HEK293 (cell line): ENCODE data around the gene OGDHL.

Experiments
- EGR2 ChIP-seq: fragments of 450-650 bp; formaldehyde crosslinking; IDR thresholded peaks from 2 replicates; pipeline ENCODE4 v1.5.1; 2016; ENCODE audit warnings: low read depth, missing biosample characterization, missing genetic modification characterization
- HIC1 ChIP-seq: fragments of 450-650 bp; formaldehyde crosslinking; IDR thresholded peaks from 2 replicates; pipeline ENCODE4 v1.5.1; 2016; ENCODE audit warnings: missing biosample characterization, missing genetic modification characterization
- REPIN1 ChIP-seq: fragments of 450-650 bp; formaldehyde crosslinking; IDR thresholded peaks from 2 replicates; pipeline ENCODE4 v1.5.1; 2017; ENCODE audit warnings: missing biosample characterization, missing genetic modification characterization, low read depth
- SCRT2 ChIP-seq: fragments of 450-650 bp; formaldehyde crosslinking; IDR thresholded peaks from 2 replicates; pipeline ENCODE4 v1.5.1; 2016; ENCODE audit warnings: missing biosample characterization, missing genetic modification characterization
- ZBTB10 ChIP-seq: fragments of 450-650 bp; formaldehyde crosslinking; IDR thresholded peaks from 2 replicates; pipeline ENCODE4 v1.5.1; 2016; ENCODE audit warnings: missing biosample characterization, missing genetic modification characterization
- ZFP3 ChIP-seq: fragments of 450-650 bp; formaldehyde crosslinking; IDR thresholded peaks from 2 replicates; pipeline ENCODE4 v1.5.1; 2016; ENCODE audit warnings: low read depth, missing biosample characterization, missing genetic modification characterization
- ZNF121 ChIP-seq: fragments of 450-650 bp; formaldehyde crosslinking; IDR thresholded peaks from 2 replicates; pipeline ENCODE4 v1.5.1; 2016; ENCODE audit warnings: missing biosample characterization, missing genetic modification characterization
- ZNF140 ChIP-seq: fragments of 450-650 bp; formaldehyde crosslinking; IDR thresholded peaks from 2 replicates; pipeline ENCODE4 v1.5.1; 2016; ENCODE audit warnings: missing biosample characterization, missing genetic modification characterization
- ZNF157 ChIP-seq: fragments of 450-650 bp; formaldehyde crosslinking; IDR thresholded peaks from 2 replicates; pipeline ENCODE4 v1.5.1; 2016; ENCODE audit warnings: missing biosample characterization, missing genetic modification characterization
- ZNF184 ChIP-seq: fragments of 450-650 bp; IDR thresholded peaks from 2 replicates; pipeline ENCODE4 v1.5.1; 2018; ENCODE audit warnings: missing biosample characterization, mild to moderate bottlenecking, missing genetic modification characterization
- ZNF2 ChIP-seq: fragments of 450-650 bp; formaldehyde crosslinking; IDR thresholded peaks from 2 replicates; pipeline ENCODE4 v1.5.1; 2016; ENCODE audit warnings: missing biosample characterization, missing genetic modification characterization
- ZNF239 ChIP-seq: fragments of 450-650 bp; formaldehyde crosslinking; IDR thresholded peaks from 2 replicates; pipeline ENCODE4 v1.5.1; 2016; ENCODE audit warnings: missing biosample characterization, missing genetic modification characterization
- ZNF274 ChIP-seq, 2 experiments: fragments of 200-500 bp in 1 of 2; fragments of 450-650 bp in 1 of 2; sonication (Bioruptor generic) in 1 of 2; formaldehyde crosslinking in 1 of 2; IDR thresholded peaks; 2 replicates each; pipeline versions ENCODE4 v1.5.1 to v1.6.1; 2014 to 2016; ENCODE audit warnings: borderline replicate concordance in 1 of 2, inconsistent platforms in 1 of 2, low read length in 1 of 2, missing biosample characterization in 1 of 2, missing genetic modification characterization in 1 of 2
- ZNF292 ChIP-seq: fragments of 450-650 bp; formaldehyde crosslinking; IDR thresholded peaks from 2 replicates; pipeline ENCODE4 v1.5.1; 2016; ENCODE audit warnings: low read depth, missing biosample characterization, missing genetic modification characterization, borderline replicate concordance
- ZNF341 ChIP-seq: fragments of 450-650 bp; formaldehyde crosslinking; IDR thresholded peaks from 2 replicates; pipeline ENCODE4; 2016; ENCODE audit warnings: low read depth, missing biosample characterization, missing genetic modification characterization
- ZNF37A ChIP-seq: fragments of 450-650 bp; IDR thresholded peaks from 2 replicates; pipeline ENCODE4 v1.5.1; 2018; ENCODE audit warnings: missing biosample characterization, missing genetic modification characterization
- ZNF391 ChIP-seq: fragments of 450-650 bp; formaldehyde crosslinking; IDR thresholded peaks from 2 replicates; pipeline ENCODE4 v1.5.1; 2016; ENCODE audit warnings: low read depth, missing biosample characterization, missing genetic modification characterization, borderline replicate concordance
- ZNF48 ChIP-seq: fragments of 450-650 bp; formaldehyde crosslinking; IDR thresholded peaks from 2 replicates; pipeline ENCODE4 v1.5.1; 2016; ENCODE audit warnings: missing biosample characterization, missing genetic modification characterization
- ZNF610 ChIP-seq: fragments of 450-650 bp; formaldehyde crosslinking; IDR thresholded peaks from 2 replicates; pipeline ENCODE4 v1.5.1; 2016; ENCODE audit warnings: missing biosample characterization, missing genetic modification characterization, borderline replicate concordance
- ZNF624 ChIP-seq: fragments of 450-650 bp; formaldehyde crosslinking; IDR thresholded peaks from 2 replicates; pipeline ENCODE4 v1.5.1; 2017; ENCODE audit warnings: missing biosample characterization, missing genetic modification characterization
- ZNF629 ChIP-seq: fragments of 450-650 bp; formaldehyde crosslinking; IDR thresholded peaks from 2 replicates; pipeline ENCODE4 v1.5.1; 2017; ENCODE audit warnings: missing biosample characterization, missing genetic modification characterization
- ZNF654 ChIP-seq: fragments of 450-650 bp; formaldehyde crosslinking; IDR thresholded peaks from 2 replicates; pipeline ENCODE4 v1.5.1; 2016; ENCODE audit warnings: low read depth, missing biosample characterization, missing genetic modification characterization
- ZNF707 ChIP-seq: fragments of 450-650 bp; formaldehyde crosslinking; IDR thresholded peaks from 2 replicates; pipeline ENCODE4 v1.5.1; 2016; ENCODE audit warnings: missing biosample characterization, missing genetic modification characterization
- ZNF76 ChIP-seq: fragments of 450-650 bp; formaldehyde crosslinking; IDR thresholded peaks from 2 replicates; pipeline ENCODE4; 2016; ENCODE audit warnings: low read depth, missing biosample characterization, missing genetic modification characterization, borderline replicate concordance
- ZNF768 ChIP-seq: fragments of 450-650 bp; formaldehyde crosslinking; IDR thresholded peaks from 2 replicates; pipeline ENCODE4 v1.5.1; 2018; ENCODE audit warnings: missing biosample characterization, mild to moderate bottlenecking, missing genetic modification characterization
- ZNF777 ChIP-seq: fragments of 450-650 bp; formaldehyde crosslinking; IDR thresholded peaks from 2 replicates; pipeline ENCODE4 v1.5.1; 2017; ENCODE audit warnings: missing biosample characterization, missing genetic modification characterization, borderline replicate concordance
- ZNF837 ChIP-seq: fragments of 450-650 bp; formaldehyde crosslinking; IDR thresholded peaks from 2 replicates; pipeline ENCODE4 v1.5.1; 2016; ENCODE audit warnings: missing biosample characterization, missing genetic modification characterization
- TF ChIP-seq, protein P1 (sequence below): fragments of 450-650 bp; formaldehyde crosslinking; IDR thresholded peaks from 2 replicates; pipeline ENCODE4 v1.5.1; 2016; ENCODE audit warnings: missing biosample characterization, missing genetic modification characterization
- TF ChIP-seq, protein P2 (sequence below): fragments of 450-650 bp; formaldehyde crosslinking; IDR thresholded peaks from 2 replicates; pipeline ENCODE4 v1.5.1; 2017; ENCODE audit warnings: missing biosample characterization, missing genetic modification characterization

Gene OGDHL

GRCh38 chr10:49741108-49741995, 20.8 kb downstream of the OGDHL start (continued):
- TF ChIP-seq ZNF184 (tag by site-specific recombination) (no peak), ZNF157 (tag by site-specific recombination) (no peak), EGR2 (tag by site-specific recombination) (no peak), ZNF341 (tag by site-specific recombination) (no peak), ZNF239 (peak; percentile 52; the same call in 1 of the 2 replicates), ZNF391 (tag by site-specific recombination) (no peak), ZNF2 (tag by site-specific recombination) (0 out of 2 replicates have a peak, but pooled peaks have one; percentile 51), ZNF76 (0 out of 2 replicates have a peak, but pooled peaks have one; percentile 14), ZNF292 (no peak), REPIN1 (tag by site-specific recombination) (no peak), ZFP3 (tag by site-specific recombination) (no peak), ZNF707 (tag by site-specific recombination) (peak; percentile 28; the same call in 1 of the 2 replicates), ZNF654 (tag by site-specific recombination) (no peak), ZNF48 (tag by site-specific recombination) (no peak), ZNF140 (tag by site-specific recombination) (no peak), ZNF768 (tag by site-specific recombination) (no peak), HIC1 (tag by site-specific recombination) (peak; percentile 13; the same call in 1 of the 2 replicates), ZNF274 (IDR thresholded peaks at IDR 0.05; ENCODE audit: low read length) (no peak), ZNF274 (tag by site-specific recombination; IDR thresholded peaks at IDR 0.05; ENCODE audit: borderline replicate concordance) (peak; percentile 65; the same call in 1 of the 2 replicates), ZNF37A (no peak), ZNF624 (tag by site-specific recombination) (no peak), SCRT2 (tag by site-specific recombination) (no peak), ZNF121 (tag by site-specific recombination) (no peak), ZNF629 (tag by site-specific recombination) (no peak), ZNF777 (tag by site-specific recombination) (no peak), ZBTB10 (no peak), ZNF610 (tag by site-specific recombination) (no peak), ZNF837 (tag by site-specific recombination) (no peak)
- TF ChIP-seq, protein P1, sequence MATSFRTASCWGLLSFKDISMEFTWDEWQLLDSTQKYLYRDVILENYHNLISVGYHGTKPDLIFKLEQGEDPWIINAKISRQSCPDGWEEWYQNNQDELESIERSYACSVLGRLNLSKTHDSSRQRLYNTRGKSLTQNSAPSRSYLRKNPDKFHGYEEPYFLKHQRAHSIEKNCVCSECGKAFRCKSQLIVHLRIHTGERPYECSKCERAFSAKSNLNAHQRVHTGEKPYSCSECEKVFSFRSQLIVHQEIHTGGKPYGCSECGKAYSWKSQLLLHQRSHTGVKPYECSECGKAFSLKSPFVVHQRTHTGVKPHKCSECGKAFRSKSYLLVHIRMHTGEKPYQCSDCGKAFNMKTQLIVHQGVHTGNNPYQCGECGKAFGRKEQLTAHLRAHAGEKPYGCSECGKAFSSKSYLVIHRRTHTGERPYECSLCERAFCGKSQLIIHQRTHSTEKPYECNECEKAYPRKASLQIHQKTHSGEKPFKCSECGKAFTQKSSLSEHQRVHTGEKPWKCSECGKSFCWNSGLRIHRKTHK (tag by site-specific recombination): no peak
- TF ChIP-seq, protein P2, sequence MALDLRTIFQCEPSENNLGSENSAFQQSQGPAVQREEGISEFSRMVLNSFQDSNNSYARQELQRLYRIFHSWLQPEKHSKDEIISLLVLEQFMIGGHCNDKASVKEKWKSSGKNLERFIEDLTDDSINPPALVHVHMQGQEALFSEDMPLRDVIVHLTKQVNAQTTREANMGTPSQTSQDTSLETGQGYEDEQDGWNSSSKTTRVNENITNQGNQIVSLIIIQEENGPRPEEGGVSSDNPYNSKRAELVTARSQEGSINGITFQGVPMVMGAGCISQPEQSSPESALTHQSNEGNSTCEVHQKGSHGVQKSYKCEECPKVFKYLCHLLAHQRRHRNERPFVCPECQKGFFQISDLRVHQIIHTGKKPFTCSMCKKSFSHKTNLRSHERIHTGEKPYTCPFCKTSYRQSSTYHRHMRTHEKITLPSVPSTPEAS (tag by site-specific recombination): peak; percentile 73
- TF ChIP-seq, all 188 proteins: peak for 7
